ENCODE results near the gene PHIP.
"Not testable (repeated sequence)": the region's sequence is repeated elsewhere in the genome, so short reads cannot be mapped to it uniquely, and the experiment has no call there.

PHIP gene

DNA sequence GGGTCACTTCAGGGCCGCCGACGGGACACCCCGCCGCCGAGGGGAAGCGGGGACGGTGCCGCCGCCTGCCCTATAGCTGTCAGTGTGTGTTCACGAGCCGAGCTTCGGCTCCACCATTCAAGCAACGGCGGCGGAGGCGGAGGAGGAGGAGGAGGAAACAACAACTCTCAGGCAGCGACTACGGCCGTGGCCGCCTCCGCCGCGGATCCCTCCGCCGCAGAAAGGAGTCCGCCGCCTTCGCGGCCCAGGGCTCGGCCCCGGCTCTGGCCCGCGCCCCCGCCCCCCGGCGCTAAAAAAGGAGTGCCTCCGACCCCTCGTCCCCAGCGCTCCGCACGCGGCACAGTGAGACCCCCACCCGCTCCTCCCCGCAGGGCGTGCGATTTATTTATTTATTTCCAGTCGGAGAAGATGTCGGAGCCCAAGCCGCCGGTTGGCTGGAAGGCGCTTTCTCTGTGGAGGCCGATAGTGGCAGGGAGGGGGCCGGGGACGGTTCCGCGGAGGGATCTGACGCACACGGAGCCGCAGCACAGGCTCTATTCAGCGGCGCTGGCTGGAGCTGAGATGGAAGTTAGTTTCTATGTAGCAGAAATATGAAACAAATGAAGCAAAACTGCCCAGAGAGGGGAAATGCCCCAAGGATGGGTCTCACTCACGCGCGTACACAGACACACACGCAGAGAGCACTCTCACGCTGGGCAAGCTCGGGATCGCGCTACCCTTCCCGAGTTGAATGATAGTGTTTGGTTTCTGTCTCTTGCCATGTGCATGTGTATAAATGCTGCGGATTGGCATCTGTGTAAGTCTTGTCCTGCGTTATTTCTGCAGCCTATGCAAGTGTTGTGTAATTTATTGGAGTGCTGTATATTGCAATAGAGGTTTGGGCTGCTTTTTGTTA lies at the start of gene PHIP:
TSS of gene PHIP (minus strand) at position 180 of the 895 bp plus-strand sequence. CDS start 186 bp downstream, outside the sequence.
- peak; percentile 99 for DNase-seq

DNA sequence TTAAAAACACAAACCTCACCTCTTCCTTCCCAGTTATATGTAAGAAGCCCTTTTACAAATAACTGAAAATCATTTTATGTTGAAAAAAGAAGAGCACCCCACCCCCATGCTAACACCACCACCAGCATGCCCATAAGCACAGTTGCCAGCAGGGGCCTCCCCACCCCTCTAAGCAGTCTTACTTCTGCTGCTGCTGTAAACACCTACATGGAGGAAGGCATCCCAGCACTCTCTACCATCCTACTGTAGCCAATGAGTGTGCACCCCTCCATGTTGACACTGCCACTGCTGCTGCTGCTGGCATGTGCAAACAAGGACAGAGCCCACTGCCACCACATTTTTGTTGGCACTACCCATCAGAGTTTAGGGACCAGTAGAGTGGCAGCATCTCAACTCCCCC lies 49.6 kb upstream of the PHIP start:
- DNase-seq = no peak

DNA sequence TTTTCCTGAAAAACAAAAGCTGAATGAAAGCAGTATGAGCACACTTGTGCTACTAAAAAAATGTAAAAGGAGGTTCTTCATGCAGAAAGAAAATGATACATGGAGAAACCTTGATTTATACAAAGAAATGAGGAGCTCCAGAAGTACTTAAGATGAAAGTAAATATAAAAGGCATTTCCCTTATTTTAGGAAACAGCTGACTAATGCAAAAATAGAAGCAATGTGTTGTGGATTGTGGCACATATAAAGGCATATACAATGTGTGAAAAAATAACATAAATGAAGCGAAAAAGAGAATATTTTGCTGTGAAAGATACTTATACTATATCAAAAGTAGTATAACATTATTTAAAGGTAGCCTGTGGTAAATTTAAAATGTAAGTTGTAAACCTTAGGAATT lies 41.2 kb upstream of the PHIP start:
- no peak for DNase-seq

DNA sequence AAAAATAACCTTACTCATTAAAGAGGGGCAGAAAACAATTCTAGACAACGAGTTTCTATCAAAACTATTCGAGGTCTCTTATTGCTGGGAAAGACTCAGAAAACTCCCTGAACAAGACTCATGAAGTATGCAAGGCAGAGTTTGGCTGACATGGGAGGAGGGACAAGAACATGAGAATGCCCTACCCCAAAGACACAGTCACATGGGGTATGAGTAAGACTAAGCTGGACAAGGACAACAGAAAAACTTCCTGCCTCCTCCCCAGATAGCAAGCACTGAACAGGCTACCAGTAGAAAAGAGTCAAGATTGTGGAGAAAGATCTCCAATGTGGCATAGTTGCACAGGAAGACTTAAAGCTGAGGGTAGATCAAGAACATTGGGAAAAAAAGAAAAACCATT lies 39.7 kb upstream of the PHIP start:
- no peak for DNase-seq

DNA sequence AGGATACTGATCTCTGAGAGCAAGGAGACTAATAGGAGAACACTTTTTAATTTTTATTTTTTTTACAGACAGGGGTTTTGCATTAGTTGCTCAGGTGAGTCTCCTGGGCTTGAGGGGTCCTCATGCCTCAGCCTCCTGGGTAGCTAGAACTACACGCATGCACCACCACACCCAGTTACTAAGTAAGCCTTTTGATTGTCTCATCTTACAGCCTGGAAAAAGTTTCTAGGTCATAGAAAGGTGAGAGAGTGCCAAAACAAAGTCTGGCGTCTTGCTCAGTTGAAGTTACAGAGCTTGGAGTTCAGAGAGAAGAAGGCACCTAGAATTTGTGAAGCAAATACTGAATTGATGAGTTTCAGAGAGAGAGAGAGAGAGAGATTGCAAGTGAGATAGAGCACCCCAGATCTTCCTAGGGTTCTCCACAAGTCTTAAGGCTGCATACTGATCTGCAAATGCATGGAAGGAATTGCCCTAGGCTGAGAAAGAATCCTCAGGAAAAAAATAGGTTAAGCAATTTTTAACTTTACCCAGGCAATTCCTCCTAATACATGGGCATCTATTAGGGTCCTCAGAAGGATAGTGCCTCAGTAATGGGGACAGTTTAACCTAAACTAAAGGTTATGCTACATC lies 37.6 kb upstream of the PHIP start:
- DNase-seq = no peak

DNA sequence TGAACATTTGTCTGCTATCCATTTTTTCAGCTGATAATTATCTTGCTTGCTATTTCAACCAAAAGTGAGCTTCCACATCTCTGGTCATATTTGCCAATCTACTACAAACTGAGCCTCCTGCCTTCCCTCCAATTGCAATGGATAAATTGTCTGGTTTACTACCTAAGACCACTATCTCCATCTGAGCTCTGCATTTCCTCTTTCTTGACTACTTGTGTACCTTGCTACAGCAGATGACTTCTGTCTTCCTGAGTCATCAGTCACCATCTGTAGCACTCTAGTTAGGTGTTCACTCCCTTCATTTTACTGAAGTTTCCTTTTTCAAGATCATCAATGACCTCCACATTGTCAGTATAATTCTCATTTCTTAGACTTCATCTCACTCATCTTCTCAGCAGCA lies 33.5 kb upstream of the PHIP start:
- no peak for DNase-seq

DNA sequence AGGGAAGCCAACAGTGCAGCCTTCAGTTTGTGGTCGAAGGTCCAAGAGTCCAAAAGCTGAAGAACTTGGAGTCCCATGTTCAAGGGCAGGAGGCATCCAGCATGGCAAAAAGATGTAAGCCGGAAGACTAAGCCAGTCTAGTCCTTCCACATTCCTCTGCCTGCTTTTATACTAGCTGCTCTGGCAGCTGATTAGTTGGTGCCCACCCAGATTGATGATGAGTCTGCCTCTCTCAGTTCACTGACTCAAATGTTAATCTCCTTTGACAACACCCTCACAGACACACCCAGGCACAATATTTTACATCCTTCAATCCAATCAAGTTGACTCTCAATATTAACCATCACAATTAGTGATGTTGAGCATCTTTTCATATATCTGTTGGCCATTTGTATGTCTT lies 23.1 kb upstream of the PHIP start:
- DNase-seq = no peak

DNA sequence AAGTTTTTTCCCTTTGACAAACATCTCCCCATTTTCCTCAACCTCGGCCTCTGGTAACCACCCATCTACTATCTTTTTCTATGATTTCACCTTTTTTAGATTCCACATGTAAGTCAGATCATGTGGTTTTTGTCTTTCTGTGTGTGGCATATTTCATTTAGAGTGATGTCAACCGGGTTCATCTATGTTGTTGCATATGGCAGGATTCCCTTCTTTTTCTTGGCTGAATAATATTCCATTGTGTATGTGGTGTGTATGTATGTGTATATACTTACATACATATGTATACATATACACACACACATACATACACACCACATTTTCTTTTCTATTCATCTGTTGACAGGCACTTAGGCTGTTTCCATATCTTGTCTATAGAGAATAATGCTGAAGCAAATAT lies 22.2 kb upstream of the PHIP start:
- no peak for DNase-seq

DNA sequence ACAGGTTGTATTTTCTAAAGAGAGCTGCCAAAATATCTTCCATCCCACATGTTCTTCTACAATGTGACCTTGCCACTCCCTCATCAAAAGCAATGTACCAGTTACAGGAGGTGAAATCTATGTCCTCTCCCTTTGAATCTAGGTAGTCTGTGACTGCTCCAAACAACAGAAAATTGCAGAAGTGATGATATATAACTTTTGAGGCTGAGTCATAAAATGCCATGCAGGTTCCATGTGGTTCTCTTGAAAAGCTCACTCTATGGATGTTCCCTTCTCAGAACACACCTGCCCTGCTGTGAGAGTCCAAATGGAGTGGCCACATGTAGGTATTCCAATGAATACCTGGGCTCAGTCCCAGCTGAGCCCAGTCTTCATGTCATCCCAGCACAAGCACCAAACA lies 16.9 kb upstream of the PHIP start:
- DNase-seq = no peak

DNA sequence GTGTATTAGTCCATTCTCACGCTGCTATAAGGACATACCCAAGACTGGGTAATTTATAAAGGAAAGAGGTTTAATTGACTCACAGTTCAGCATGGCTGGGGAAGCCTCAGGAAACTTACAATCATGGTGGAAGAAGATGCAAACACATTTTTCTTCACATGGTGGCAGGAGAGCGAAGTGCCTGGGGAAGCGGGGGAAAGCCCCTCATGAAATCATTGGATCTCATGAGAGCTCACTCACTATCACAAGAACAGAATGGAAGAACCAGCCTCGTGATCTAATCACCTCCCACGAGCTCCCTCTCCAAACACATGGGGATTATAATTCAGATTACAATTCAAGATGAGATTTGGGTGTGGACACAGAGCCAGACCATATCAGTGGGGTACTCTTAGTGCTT lies 13.7 kb upstream of the PHIP start:
- not testable (repeated sequence) for DNase-seq

DNA sequence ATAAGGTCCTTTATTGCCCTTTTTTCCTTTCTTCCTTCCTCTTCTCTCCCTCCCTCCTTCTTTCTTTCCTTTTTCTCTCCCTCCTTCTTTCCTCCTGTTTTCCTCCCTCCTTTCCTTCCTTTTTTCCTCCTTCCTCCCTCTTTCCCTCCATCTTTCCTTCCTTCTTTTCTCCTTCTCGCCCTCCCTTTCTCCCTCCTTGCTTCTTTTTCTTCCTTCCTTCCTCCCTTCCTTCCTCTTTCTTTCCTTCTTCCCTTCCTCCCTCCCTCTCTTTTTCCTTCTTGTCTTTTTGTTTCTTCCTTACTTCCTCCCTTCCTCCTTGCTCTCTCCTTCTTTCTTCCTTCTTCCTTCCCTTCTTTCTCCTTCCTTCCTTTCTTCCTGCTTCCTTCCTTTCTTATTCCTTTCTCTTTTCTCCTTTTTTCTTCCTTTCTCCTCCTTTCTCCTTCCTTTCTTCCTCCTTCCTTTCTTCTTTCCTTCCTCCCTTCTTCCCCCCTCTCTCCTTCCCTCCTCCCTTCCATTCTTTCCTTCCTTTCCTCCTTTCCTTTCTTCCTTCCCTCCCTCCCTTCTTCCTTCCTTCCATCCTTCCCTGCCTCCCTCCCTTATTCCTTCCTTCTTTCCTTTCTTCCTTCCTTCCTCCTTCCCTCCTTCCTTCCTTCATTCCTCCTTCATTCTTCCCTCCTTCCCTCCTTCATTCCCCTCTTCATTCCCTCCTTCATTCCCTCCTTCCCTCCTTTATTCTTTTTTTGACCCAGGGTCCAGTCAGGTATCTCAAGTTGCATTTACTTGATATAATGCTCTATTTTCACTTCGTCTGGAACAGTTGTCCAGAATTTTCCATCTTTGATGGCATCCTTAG lies 11.7 kb upstream of the PHIP start:
- DNase-seq = no peak

DNA sequence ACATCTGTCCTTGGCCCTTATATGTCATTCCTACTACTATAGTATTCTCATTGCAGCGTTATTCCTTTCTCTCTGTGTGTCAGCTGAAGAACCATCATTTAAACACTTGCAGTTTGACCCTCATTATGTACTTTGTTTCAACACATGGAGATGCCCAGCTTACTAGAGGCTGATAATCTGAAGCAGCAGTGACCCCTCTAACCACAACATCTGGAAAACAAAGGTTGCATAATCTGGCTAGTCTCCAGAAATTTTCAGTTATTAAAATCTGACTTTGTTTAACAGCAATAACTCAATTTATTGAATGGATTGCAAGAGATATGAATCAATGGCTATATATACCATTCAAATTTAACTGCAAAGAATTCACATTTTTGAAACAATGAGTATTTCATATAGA lies 6.6 kb upstream of the PHIP start:
- DNase-seq = no peak

DNA sequence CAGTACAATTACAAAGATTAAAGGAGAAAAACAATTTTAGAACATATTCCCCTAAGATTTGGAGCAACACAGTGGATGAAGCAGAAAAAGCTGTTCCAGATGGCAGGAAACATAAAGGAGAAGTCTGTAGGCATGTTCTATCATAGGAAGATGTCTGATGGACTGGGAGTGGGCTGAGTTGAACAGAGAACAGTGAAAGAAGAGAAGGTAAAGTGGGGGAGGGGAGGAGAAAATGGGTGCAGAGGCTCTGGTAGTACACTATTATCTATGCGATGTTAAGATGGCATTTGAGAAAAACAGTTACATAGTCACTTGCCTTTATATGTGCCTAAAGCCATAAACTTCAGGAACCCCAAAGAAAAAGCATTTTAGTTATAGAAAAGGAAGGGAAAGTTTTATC lies 4.2 kb upstream of the PHIP start:
- DNase-seq = no peak

DNA sequence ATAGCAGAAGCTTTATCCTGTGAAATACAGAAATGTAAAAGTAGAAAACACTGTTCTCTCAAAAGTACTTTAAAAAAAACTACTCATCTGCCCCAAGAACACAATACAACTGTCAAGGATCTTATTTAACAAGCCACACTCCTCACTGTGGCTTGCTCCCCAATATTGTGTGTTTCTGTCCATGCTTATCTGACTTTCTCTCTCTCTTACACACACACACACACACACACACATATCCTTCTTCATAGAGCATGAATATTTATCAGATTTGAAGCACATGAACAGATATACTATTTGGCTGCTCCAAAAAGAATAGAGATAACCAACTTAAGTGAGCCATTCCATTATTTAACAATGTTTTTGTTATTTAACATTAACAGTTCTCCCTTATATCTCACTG lies 3.6 kb upstream of the PHIP start:
- no peak for DNase-seq

DNA sequence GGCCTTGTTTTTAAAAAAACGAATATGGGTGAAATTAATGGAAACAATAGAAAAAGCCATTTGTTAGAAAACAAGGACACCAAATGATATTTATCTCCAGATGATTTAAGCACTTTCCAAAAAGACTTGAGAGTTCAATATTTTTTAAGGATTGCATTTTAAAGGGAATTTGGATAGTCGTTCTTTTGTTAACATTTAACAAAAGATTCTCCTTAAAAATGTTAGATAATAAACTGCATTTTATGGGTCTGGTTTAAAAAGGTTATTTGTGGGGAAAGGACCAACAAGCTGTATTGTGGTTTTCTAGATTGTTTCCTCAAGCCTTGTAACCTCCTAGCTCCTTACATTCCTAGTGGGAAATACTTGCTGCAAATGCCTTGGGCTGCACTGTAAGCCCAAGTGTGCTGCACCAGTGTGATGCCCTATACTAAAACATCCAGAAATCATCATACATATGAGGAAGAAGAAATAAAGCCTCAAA lies 1.5 kb upstream of the PHIP start:
- DNase-seq = peak; percentile 34

DNA sequence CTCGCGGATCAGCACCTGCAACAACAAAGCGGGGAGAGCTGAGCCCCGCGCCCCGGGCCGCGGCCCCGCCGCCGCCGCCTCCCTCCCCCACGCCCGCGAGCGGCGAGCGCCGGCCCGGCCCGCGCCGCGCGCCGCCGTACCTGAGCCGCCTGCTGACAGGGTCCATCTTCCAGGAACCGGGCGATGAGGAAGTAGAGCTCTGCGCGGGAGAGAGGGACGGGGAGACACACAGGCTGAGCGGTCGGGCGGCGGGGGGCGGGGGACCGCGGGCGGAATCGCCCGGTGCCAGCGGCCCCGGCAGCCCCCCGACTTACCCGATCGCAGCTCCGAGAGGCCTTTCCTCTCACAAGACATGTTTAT lies 359 bp downstream of the PHIP start:
- DNase-seq = no peak

DNA sequence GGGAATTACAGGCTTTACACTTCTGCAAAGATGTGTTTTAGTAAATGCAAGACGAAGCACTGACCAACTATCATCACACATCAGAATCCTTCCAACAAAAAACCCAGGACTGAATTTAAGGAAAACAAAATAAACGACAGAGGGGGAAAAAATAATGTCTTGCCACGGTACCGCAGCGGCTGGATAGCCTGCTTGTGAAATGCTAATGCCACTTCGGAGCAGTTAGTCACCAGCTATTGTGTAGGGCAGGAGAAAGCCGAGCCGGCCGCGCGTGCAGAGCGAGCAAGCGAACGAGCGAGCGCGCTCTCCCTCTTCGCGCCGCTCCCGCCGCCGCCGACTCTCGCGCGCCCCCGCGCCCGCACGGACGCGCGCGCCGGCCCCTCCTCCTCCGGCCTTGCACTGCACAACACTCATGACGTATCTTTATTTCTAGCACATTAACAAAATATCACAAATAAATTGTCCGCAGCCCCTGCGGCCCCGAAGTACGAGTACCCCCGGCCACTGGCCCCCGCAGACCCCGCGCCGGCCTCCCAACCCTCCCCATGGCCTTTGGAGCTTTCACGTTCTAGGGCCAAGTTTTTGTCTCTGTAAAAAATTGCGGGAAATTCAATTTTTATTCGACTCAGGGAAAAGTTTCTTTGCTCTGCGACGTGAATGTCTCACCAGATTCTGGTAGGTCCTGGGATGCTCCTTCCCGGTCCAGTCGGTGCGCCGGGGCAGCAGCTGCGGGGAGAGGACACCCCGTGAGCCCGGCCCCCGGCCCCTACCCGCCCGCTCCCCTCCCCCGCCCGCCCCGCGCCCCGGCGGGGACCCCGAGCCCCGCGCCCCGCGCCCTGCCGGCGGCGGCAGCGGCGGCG lies 1.0 kb downstream of the PHIP start:
- DNase-seq = peak; percentile 92

DNA sequence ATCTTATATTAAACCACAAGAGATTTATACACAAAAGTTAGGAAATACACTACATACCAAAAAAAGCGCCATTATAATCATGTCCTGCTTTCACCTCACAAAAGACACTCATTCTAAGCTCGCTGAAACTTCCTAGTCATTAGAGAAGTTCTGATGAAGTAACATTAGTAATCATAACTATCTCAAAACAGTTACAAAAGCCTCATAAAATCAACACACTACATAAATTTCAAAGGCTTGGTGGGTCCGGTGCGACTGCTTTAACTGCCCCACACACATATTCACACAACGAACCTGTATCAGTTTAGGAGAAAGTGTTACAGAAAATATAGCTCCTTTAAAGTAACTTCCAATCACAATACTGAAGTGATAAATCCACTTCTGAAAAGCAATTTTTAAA lies 1.9 kb downstream of the PHIP start:
- DNase-seq = peak; percentile 31

DNA sequence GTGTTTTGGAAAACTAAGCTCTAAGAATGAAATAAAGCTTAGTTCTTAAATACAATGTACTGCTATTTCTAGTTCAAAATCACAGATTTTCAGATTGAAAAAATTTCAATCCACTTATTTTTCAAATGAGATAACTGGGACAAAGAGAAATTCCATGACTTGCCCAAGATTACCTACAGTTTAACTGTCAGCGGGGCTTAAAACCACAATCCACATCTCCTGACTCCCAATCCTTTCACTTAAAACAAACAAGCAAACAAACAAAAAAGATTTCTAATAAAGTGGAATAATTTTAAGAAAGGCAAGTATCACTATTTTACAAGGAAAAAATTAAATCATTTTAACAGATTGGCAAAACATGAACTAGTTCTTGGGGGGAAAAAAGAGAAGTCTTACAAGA lies 4.2 kb downstream of the PHIP start:
- DNase-seq = no peak

DNA sequence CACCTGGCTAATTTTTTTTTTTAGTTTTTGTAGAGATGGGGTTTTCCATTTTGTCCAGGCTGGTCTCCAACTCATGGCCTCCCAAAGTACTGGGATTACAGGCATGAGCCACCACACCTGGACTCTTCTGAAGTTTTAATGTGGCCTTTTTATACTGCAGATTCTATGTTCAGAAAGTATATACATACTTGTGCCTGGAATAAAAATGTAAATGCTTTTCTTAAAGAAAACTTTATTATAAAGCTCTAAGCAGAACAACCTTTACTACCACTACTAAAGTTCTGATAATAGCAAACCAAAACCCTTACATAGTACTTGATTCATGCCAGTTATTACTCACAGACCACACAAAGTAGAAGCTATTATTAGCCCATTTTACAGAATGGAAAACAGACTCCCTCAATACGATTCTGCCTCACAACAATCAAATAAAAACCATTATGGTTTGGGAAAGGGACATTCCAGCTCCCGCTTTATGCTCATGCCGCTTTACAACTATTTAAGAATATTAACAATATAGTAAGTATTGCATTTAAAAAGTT lies 5.3 kb downstream of the PHIP start:
- DNase-seq = no peak

DNA sequence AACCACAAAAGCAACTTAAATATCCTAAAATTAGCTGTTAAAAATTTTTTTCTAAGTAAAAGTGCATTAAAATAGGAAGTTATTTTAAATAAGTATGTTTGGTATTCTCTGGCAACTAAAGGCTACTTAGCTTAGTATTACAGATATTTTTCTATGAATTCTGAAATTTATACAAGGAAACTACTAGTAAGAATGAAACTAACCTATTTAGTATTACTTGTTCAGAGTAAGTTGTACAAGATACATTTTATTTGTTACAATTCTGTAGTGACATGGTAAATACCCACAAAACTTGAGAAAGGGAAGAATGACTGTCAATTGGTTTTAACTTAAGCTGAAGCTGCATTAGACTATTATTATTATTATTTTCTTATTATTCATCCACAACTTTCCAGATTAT lies 6.5 kb downstream of the PHIP start:
- no peak for DNase-seq

DNA sequence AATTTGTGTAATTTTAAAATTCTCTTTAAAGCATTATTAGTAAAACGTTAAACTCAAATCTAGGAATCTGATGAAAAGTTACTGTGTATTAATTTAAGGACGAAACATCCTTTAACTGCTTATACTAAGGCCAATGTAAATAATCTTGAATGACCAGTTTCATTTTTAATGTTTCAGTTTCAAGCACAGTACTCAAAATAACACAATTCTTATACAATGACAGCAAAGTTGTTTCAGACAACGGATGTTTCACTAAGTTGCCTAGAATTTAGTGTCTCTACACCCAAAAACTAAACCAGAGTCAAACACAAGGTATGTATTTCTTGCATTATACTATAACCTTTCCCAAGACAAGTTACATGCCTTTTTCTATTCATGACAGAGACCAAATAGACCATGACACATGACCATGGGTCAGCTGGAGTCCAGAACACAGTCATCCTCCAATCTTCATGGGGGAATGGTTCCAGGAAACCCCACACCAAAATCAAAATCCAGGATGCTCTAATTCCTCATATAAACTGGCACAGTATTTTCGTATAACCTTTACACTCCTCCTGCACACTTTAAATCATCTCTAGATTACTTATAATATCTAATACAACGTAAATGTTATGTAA lies 7.7 kb downstream of the PHIP start:
- DNase-seq = no peak

Measured in retina (tissue), 1 donor.